GM19238 (cell line): ENCODE measurements around the gene TEX48.

Experiments
- DNase-seq: peaks from one replicate; pipeline ENCODE4 v3.0.0; 2011; ENCODE audit warnings: low spot score; ENCODE audit not compliant: insufficient read length

TEX48 gene

DNA sequence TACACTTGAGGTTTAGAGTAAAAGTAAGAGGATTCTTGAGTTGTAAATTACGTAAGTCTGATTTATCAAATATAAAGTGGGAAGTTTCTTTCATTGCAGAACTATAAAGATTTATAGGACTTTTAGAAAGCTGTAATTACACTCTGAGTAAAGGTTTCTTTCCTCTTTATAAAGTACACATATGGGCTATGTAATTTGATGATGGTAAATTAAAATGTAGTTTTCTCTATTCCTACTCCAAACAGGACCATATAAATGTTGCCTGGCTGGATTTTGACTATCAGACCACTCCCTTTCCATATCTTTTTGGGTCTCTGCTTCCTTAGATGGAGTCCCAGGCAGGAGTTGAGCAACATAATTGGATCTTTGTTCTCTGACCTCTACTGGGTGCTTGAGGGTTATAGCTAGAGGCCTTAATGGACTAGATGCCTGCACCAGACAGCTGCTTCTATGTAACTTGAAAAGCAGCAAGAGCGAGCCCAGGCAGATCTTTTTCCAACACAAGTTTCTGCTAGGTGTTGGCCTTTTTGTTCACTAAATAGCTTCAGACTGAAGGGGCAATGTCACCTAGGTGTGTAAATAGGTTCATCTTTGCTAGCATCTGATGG, 11.4 kb upstream of the TEX48 start:
- no peak for DNase-seq

DNA sequence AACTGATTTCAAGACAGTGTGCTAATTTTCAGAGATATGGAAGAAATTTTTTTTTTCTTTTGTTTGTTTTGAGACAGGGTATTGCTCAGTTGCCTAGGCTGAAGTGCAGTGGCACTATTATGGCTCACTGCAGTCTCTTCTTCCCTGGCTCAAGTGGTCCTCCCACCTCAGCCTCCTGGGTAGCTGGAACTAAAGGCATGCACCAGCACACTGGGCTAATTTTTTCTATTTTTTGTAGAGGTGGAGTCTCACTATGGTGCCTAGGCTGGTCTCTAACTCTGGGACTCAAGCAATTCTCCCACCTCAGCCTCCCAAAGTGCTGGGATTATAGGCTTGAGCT, 9.9 kb upstream of the TEX48 start:
- DNase-seq = no peak

DNA sequence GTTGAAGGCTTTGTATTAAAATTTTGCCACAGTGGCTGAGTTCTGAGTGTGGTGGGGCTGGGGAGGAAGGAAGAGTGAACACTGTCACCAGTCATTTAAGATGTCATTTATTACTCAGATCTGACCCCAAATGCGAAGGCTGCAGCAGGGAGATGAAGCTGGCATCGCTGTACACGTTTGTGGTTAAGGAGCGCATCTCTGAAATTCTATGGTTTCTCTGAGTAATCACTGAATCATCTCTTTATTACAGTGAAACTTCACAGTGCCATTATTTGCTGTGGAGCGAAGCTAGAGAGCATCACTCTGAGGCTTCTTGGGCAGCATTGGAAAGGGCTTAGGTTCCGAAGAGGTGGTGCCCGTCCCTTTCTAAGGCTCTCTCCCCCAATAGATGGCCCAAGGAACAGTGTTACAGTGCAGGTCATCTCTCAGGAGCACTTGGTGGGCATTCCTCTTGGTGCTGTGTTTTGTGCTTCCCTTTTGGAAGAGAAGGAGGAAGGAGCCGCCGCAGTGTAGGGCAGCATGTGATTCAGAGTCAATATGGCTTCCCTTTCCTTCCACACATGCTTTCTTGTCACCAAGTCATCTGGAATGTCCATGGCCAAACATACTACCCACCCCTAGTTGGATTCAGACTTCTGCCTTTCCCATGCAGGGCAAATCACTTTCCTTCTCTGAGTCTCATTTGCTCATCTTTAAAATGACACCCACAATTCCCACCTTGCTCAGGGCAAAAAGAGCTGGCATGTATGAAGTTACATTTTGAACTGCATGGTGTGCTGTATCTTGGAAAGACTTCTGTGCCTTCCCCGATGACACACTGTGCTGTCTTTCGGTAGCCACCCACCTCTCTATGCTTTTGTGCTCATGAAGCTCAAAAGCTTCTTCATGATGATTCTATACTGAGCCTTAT, 9.3 kb upstream of the TEX48 start:
- no peak for DNase-seq

DNA sequence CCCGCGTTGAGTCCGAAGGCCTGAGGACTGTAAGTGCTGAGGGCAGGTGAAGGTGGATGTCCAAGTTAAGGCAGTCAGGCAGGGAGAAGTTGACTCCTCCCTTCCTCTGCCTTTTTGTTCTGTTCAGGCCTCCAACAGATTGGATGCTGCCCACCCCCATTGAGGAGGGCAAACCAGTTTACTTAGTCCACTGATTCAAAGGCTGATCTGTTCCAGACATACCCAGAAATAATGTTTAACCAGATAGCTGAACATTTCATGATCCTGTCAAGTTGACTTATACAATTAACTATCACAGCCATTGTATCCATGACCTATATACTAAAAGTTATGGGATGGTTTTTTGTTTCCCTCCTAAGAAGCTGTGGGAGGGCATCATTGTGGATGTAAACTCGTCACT, 8.3 kb upstream of the TEX48 start:
- no peak for DNase-seq

DNA sequence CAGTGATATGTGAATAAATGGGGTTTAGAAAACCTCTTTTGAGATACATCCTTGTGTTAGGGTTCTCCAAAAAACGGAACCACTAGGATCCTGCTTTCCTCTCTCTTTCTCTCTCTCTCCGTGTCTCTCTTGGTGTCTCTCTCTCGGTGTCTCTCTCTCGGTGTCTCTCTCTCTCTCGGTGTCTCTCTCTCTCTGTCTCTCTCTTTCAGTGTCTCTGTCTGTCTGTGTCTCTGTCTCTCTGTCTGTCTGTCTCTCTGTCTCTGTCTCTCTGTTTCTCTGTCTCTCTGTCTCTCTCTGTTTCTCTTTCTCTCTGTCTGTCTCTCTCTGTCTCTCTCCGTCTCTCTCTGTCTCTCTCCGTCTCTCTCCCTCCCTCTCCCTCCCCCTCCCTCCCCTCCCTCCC, 7.8 kb upstream of the TEX48 start:
- no peak for DNase-seq

DNA sequence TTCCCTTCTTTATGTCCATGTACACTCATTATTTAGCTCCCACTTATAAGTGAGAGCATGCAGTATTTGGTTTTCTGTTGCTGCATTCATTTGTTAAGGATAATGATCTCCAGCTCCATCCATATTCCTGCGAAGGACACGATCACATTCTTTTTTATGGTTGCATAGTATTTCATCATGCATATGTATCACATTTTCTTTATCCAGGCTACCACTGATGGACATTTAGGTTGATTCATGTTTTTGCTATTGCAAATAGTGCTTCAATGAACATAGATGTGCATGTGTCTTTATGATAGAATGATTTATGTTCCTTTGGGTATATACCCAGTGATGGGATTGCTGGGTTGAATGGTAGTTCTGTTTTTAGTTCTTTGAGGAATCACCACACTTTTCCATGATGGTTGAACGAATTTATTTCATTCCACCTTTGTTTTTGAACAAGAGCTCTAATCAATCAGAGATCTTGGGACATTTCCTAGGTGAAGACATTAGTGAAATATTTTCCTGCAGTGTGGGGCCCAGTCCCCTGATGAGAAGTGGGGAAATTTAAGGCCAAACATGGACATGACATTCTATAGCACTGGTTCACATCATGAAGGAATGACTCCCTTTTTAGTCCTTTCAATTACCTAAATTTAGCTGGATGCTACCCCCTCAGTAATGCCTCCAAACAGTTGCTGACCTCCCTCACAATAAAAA, 7.1 kb upstream of the TEX48 start:
- DNase-seq = no peak

DNA sequence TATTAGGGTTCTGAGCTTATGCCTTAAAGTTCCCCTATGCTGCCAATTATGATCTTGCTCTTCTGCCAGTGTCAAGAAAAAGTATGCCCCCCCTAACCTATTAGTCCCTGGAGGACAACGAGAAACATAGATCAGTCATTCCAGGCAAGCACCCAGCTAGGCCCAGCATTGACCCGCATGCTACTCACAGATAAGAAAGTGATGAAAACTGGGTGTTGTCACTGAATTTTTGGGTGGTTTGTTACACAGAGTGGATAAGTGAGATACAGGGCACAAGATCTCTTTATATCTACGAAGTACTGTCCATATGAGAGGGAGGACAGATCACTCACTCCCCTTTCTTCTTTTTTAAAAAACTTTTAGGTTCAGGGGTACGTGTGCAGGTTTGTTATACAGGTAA, 6.4 kb upstream of the TEX48 start:
- DNase-seq = no peak

DNA sequence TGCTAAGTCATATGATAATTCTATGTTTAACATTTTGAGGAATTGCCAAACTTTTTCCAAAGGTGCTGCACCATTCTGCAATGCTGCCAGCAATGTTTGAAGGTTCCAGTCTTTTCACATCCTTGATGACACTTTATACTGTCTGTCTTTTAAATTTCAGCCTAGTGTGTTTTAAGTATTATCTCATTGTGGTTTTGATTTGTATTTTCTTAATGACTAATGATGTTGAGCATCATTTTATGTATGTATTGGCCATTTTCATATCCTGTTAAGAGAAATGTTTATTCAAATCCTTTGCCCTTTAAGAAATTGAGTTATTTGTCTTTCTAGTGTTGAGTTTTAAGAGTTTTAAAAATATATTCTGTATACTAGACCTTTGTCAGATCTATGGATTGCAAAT, 5.0 kb upstream of the TEX48 start:
- DNase-seq = no peak

DNA sequence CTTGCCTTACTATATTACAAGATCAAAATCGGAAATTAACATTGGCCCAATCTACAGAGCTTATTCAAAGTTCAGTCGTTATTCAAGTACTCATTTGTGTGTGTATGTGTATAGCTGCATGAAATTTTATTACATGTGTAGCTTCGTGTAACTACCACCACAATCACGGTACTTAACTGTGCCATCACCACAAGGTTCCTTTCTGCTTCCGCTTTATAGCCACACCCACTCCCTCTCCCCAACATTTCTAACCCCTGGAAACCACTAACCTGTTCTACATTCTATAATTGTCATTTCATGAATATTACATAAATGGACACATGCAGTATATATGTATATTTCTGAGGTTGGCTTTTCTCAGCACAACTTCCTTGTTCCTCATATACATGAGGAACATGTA, 4.0 kb upstream of the TEX48 start:
- DNase-seq = no peak

DNA sequence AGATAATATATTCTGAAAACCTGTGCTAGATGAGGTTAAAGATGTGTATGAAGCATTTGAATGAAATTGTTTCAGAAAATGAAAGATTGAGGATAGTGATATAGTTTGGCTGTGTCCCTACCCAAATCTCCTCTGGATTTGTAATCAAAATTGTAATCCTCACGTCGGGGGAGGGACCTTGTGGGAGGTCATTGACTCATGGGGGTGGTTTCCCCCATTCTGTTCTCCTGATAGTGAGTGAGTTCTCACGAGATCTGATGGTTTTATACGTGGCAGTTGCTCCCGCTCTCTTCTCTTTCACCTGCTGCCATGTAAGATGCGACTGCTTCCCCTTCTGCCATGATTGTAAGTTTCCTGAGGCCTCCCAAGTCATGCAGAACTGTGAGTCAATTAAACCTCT, 2.0 kb upstream of the TEX48 start:
- no peak for DNase-seq

DNA sequence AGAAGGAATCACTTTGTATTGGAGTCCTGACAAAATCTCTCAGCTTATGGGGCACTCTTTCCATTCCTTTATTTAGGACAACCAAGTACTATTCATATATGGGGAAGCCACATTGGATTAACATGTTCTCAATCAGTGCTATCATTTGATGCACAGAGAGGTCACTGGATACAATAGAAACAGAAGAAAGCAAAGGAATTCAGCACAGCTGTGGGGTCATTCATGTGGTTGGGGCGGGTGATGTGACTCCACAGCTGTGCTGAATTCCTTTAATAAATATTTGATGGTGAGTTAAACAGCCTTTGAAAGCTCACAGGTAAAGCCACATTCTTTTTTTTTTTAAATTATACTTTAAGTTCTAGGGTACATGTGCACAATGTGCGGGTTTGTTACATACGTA, 854 bp upstream of the TEX48 start:
- no peak for DNase-seq

DNA sequence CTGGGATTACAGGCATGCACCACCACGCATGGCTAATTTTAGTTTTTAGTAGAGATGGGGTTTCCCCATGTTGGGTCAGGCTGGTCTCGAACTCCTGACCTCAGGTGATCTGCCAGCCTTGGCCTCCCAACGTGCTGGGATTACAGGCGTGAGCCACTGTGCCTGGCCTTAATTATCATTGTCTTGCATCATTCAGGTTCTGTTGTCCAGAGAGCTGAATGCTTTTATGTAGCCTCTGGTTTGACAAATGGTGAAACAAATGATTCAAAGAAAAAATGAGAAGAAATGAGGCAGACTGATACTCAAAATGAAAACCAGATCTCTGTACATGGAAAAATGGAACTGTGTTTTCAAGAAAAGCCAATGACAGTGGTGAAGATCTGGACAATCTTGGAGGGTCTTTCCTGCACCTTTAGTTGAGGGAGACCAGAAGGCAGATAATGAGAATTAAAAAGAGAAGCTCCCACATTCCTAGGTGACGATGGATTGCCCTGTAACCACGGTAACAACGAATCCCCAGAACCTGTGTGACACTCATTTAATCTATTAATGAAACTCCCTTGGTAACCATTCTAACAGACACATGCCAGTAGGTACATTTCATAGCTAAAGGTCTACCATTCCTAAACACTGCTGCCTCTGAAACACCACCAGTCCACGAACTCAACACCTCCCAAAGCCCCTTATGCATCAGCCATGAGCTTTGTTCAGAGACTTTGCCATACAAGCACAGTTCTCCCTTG, 1.6 kb downstream of the TEX48 start:
- DNase-seq = no peak

DNA sequence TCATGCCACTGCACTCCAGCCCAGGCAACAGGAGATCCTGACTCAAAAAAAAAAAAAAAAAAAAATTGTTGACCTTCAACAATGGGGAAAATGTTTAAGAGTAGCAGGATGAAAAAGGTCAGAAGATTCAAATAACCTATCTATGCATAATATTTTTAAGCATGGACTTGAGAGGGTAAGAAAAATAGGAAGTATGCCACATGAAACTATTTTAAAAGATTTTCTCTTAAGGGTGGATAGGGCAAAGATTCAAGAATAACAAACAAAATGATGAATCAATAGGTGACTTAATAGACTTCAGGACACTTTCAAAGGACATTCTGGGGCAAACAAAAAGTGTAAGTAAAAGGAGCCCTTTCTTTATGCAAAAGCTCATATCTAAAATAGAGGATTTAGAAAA, 3.2 kb downstream of the TEX48 start:
- DNase-seq = no peak

DNA sequence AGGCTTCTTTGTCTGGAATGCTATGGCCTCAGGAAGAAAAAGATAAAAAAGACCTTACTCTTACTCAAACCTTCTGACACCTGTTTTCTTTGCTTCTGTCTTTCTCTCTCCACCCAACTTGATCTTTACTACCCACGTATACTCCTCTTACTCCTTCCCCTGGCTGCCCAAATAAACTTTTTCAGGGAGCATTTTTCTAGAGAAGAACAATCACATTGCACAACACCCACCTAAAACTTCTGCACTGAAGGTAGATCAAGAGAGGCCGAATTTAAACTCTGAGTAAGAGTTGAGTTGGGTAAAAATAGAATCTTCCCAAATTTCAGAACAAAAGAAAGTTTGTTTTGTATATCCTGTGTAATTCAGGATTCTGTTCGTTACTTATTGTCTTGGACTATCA, 3.9 kb downstream of the TEX48 start:
- no peak for DNase-seq

DNA sequence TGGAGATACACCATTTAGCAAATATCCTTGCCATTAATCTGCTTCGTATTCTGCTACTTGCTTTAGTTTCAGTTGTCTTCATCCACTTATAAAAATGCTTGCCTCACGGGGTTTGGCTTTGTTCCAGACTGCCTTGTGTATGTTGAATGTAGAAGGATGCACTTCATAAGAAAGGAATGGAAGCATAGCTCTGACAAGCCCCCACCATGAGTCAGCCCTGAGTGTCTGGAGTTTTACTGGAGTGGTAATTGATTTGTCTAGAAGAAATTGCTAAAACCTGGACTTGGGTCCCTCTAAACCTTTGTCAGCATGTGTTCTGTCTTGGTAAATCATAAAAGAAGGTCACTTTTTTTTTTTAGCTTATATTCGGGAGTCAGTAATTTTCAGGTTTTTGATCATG, 4.6 kb downstream of the TEX48 start:
- DNase-seq = no peak

DNA sequence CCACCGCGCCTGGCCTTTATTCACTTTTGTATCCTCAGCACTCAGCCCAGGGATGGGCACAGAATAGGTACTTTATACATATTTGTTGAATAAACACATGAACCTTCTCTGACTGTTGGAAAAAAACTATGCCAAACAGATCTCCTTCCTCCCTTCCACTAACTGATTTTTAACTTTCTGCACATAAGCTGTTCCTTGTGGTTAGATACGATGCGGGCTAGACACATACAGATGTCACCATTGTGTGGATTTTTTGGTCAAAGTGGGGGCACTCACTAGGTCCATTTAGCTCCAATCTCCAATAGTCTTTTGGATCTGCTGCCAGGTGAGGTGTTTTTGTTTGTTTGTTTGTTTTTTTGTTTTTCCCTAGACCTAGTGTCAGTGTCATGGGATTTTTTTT, 5.1 kb downstream of the TEX48 start:
- DNase-seq = no peak

DNA sequence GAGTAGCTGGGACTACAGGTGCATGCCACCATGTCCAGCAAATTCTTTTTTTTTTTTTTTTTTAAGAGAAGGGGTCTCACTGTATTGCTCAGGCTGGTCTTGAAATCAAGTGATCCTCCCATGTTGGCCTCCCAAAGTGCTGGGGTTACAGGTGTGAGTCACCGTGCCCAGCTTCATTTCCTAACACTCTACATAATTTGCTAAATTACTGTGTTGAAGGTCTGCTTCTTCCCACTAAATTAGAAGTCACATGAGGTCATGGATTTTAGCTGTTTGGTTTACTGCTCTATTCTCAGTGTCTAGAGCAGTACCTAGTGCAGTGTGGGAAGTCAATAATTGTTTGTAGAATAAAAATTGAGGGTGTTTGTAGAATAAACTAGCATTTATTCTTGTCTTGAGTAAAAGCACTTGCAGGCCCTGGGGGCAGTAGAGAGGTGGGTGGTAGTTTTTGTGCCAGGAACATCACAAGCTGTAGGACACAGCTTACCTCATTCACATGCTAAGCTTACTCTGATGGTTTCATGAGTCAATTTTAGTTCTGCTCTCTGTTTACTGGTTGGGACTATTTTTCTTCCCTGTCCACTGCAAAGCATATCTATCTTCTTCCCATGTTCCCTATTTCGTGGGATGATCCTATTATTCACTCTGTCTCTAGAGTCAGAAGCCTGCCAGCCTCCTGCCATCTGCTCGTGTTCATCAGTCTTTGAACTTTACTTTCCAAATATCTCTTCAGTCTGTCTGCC, 7.0 kb downstream of the TEX48 start:
- DNase-seq = no peak

DNA sequence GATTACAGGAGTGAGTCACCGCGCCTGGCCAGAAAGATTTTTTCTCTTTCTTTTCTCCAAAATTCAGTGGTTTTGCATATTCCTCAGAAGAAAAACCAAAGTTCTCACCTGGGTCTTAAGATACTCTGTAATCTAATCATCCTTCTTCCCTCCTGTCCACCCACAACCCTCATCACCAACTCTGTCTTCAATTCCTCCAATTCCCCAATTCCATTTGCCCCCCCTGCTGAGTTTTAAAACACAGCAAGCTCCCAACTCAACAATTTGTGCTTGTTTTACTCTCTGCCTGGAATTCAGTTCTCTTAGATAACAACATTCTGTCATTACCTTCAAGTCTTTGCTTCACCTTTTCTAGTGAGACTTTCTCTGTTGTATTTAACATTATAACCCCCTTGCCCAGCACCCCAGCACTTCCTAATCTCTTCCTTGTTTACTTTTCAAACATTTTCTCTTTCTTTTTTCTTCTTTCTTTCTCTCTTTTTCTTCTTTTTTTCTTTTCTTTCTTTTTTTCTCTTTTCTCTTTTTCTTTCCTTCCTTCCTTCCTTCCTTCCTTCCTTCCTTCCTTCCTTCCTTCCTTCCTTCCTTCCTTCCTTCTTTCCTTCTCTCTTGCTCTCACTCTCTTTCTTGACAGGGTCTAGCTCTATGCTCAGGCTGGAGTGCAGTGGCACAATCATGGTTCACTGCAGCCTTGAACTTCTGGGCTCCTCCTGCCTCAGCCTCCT, 7.8 kb downstream of the TEX48 start:
- DNase-seq = no peak

DNA sequence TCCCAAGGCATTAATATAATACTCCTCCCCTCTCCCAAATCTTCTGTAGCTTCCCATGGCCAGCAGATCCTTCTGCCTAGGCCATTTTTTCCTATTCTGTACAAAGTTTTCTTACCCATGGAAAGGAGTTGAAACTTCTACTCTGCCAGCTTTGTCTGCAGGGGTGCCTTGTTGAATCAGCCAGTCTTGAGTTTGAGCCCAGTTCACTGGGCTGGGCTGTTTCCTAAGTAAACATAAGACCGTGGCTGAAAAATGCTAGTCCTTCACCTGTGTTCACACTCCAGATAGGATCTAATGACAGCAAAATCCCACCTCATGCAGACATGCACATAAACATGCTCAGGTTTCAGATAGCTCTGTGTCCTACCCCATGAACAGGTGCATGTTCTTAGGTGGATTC, 10.4 kb downstream of the TEX48 start:
- no peak for DNase-seq

DNA sequence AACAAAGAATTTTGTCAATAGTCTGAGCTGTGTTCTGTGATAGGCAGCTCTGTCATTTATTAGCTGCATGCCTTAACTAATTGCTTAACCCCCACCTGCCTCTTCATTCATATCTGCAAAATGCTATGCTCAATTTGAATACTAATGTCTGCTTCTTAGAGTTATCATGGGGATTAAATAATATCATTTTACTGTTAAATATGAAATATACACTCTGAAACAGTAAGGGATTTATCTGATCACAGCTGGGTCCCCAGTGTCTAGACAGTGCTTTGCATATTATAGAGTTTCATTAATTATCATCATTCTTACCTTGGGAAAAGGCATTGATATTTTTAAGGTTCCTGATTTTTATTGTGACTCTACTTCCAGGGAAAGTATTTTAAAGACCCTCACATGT, 12.0 kb downstream of the TEX48 start:
- DNase-seq = no peak

DNA sequence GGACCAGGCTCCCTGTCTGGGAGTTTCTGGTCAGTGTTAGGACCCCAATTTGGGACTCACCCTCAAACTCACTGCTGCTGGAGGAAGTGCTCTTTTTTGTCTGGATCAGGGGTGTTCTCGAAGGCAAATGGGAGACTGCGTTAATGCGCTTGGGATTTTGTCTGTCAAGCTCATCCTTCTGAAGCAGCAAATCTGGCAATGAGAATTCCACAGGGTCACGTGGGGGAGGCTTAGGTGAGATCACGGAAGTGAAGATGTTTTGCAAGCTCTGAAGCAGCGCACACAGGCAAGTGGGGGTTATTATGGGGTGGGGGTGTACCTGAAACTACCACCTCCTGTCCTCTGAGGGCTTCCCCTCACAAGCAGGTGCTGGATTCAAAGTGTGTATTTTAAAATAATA, 13.8 kb downstream of the TEX48 start:
- no peak for DNase-seq
